ENCODE data around the gene VAPB. TPM values are rescaled to one million over a fixed set of nuclear protein-coding genes. Genes with fewer than 3 reads are reported as not detected.
"Not testable (repeated sequence)": the region's sequence is repeated elsewhere in the genome, so short reads cannot be mapped to it uniquely, and the experiment has no call there.

Gene VAPB
- total and polyA plus RNA-seq, 2 experiments from 2014 or later, result 8.8 to 37.0 TPM

GRCh38 chr20:58421497-58421850 lies 32.4 kb downstream of the VAPB start:
- Histone ChIP-seq H3K27me3 (replicated peaks; ENCODE audit: insufficient read depth) (no peaks in the 10 kb centered on the region), H3K27ac (no peak overlapping the region), H3K4me2 (ENCODE audit: unreplicated experiment) (no peak overlapping the region), H3K4me1 (ENCODE audit: insufficient read depth) (peaks cover 13% of the 10 kb centered on the region), H3K9me2 (ENCODE audit: insufficient read depth) (no peaks in the 10 kb centered on the region), H3K9me3 (ENCODE audit: low read depth) (no peaks in the 10 kb centered on the region), H3K4me3 (no peak overlapping the region), H3K79me2 (ENCODE audit: insufficient read depth) (peaks cover 96% of the 10 kb centered on the region), H3F3A (ENCODE audit: insufficient read depth) (peaks cover 28% of the 10 kb centered on the region), H3K36me3 (ENCODE audit: low read depth) (no peaks in the 10 kb centered on the region), H3K9ac (no peak overlapping the region), H4K20me1 (ENCODE audit: insufficient read depth) (peaks cover 9% of the 10 kb centered on the region; the same call in 1 of the 2 replicates), H2AFZ (no peak overlapping the region)
- 59 to 63% methylated on average over 1 of the region's 1 CpG for WGBS, 2 experiments (ENCODE audit: low coverage in 1 of 2, low lambda C conversion rate in 2 of 2, missing lambda C conversion rate in 2 of 2)
- TF ChIP-seq EZH2 (IDR thresholded peaks at IDR 0.05; ENCODE audit: insufficient read depth, poor library complexity, severe bottlenecking), result no peak
- no peak for TF ChIP-seq EZH2phosphoT487 (IDR thresholded peaks at IDR 0.05; ENCODE audit: insufficient read depth, low read depth)
- in situ Hi-C loops (cut with MboI), result no loop called here
- no peak for DNase-seq

- Histone ChIP-seq H3K4me1 (ENCODE audit: insufficient read depth) (peaks cover 13% of the 10 kb centered on the region), H2AFZ (no peak overlapping the region), H3K4me2 (ENCODE audit: unreplicated experiment) (no peak overlapping the region), H3K4me3 (no peak overlapping the region), H4K20me1 (ENCODE audit: insufficient read depth) (peaks cover 7% of the 10 kb centered on the region; the same call in 1 of the 2 replicates), H3K9ac (no peak overlapping the region), H3F3A (ENCODE audit: insufficient read depth) (peaks cover 21% of the 10 kb centered on the region), H3K9me3 (ENCODE audit: low read depth) (no peaks in the 10 kb centered on the region), H3K36me3 (ENCODE audit: low read depth) (no peaks in the 10 kb centered on the region), H3K27me3 (replicated peaks; ENCODE audit: insufficient read depth) (no peaks in the 10 kb centered on the region), H3K27ac (no peak overlapping the region), H3K79me2 (ENCODE audit: insufficient read depth) (peaks cover 98% of the 10 kb centered on the region), H3K9me2 (ENCODE audit: insufficient read depth) (no peaks in the 10 kb centered on the region)
- 85 to 87% methylated on average over 6 of the region's 6 CpGs for WGBS, 2 experiments (ENCODE audit: low coverage in 1 of 2, low lambda C conversion rate in 2 of 2, missing lambda C conversion rate in 2 of 2)
- no peak for DNase-seq
- in situ Hi-C loops (cut with MboI), result no loop called here
- TF ChIP-seq EZH2 (IDR thresholded peaks at IDR 0.05; ENCODE audit: insufficient read depth, poor library complexity, severe bottlenecking), result no peak
- no peak for TF ChIP-seq EZH2phosphoT487 (IDR thresholded peaks at IDR 0.05; ENCODE audit: insufficient read depth, low read depth)
Observed at GRCh38 chr20:58424218-58424969, 35.4 kb downstream of the VAPB start.

GRCh38 chr20:58427571-58427970 lies 38.5 kb downstream of the VAPB start:
- H3K4me1 ChIP-seq (ENCODE audit: insufficient read depth); in situ Hi-C loops (cut with MboI); H3K36me3 ChIP-seq (ENCODE audit: low read depth); H3K4me2 ChIP-seq (ENCODE audit: unreplicated experiment); H3K9me2 ChIP-seq (ENCODE audit: insufficient read depth); H3K27ac ChIP-seq; H3K27me3 ChIP-seq (replicated peaks; ENCODE audit: insufficient read depth); H3K9ac ChIP-seq; H3K9me3 ChIP-seq (ENCODE audit: low read depth); H3K4me3 ChIP-seq; H2AFZ ChIP-seq; H4K20me1 ChIP-seq (ENCODE audit: insufficient read depth); DNase-seq; H3F3A ChIP-seq (ENCODE audit: insufficient read depth): not testable (repeated sequence)
- WGBS, 2 experiments (ENCODE audit: low coverage in 1 of 2, low lambda C conversion rate in 2 of 2, missing lambda C conversion rate in 2 of 2), result 90 to 95% methylated on average over 3 of the region's 3 CpGs
- peaks cover 99% of the 10 kb centered on the region for H3K79me2 ChIP-seq (ENCODE audit: insufficient read depth)

GRCh38 chr20:58428364-58428763 lies 39.3 kb downstream of the VAPB start:
- Histone ChIP-seq H2AFZ (no peak overlapping the region), H3K9me3 (ENCODE audit: low read depth) (no peaks in the 10 kb centered on the region), H4K20me1 (ENCODE audit: insufficient read depth) (peaks cover 7% of the 10 kb centered on the region; the same call in 1 of the 2 replicates), H3K4me2 (ENCODE audit: unreplicated experiment) (no peak overlapping the region), H3K27ac (no peak overlapping the region), H3K4me1 (ENCODE audit: insufficient read depth) (peaks cover 10% of the 10 kb centered on the region; the same call in 1 of the 2 replicates), H3K79me2 (ENCODE audit: insufficient read depth) (peaks cover 100% of the 10 kb centered on the region), H3F3A (ENCODE audit: insufficient read depth) (no peaks in the 10 kb centered on the region), H3K4me3 (no peak overlapping the region), H3K27me3 (replicated peaks; ENCODE audit: insufficient read depth) (no peaks in the 10 kb centered on the region), H3K9me2 (ENCODE audit: insufficient read depth) (no peaks in the 10 kb centered on the region), H3K9ac (no peak overlapping the region), H3K36me3 (ENCODE audit: low read depth) (no peaks in the 10 kb centered on the region)
- no peak for DNase-seq
- 96 to 98% methylated on average over 2 of the region's 2 CpGs for WGBS, 2 experiments (ENCODE audit: low coverage in 1 of 2, low lambda C conversion rate in 2 of 2, missing lambda C conversion rate in 2 of 2)
- no peak for TF ChIP-seq EZH2phosphoT487 (IDR thresholded peaks at IDR 0.05; ENCODE audit: insufficient read depth, low read depth)
- no peak for TF ChIP-seq EZH2 (IDR thresholded peaks at IDR 0.05; ENCODE audit: insufficient read depth, poor library complexity, severe bottlenecking)
- in situ Hi-C loops (cut with MboI), result no loop called here

All from GM23248 (cell line).